A549 treated with AZD2906 at 1 μM for 4 hours (cell line): Measurements from ENCODE around the gene ALDH1A3. TPM values are rescaled to one million over a fixed set of nuclear protein-coding genes. Genes with fewer than 3 reads are reported as not detected.

Experiments
- total RNA-seq: library from RNA; stranded (reverse); fragments of 200-300 nt; extraction: Qiagen RNA extraction; gene quantifications from 5 replicates; pipeline ENCODE4 v1.2.3, GENCODE V29; 2022

Gene ALDH1A3
- 16.6 to 27.1 TPM (median 20.1 TPM) in 5 replicates for total RNA-seq

DNA sequence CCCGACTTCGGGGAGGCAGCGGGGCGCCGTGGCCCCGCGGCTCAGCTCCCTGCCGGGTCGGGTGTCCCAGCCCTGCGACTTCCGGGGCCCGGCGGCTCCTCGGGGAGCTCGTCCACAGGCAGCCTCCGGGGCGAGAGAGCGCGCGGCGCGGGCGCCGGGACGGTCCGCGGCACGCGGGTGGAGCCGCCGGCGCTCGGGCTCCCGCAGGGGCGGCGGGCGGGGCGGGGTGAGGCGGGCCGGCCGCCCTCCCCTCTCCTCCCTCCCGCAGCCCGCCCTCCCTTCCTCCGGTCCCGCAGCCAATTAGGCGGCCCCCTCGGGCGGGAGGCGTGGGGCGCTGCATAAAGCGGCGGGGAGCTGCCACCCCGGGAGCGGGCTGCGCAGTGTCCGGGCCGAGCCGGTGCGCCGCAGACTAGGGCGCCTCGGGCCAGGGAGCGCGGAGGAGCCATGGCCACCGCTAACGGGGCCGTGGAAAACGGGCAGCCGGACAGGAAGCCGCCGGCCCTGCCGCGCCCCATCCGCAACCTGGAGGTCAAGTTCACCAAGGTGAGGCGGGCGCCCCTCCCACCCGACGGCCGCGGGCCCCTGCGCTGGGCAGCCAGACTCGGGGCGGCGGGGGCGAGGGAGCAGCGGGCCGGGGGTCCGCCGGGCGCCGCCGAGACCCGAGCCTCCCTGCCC, at the start of gene ALDH1A3:
ALDH1A3 (plus strand) TSS at position 368 of the 675 bp plus-strand sequence; CDS start at position 445, 77 bp downstream.

DNA sequence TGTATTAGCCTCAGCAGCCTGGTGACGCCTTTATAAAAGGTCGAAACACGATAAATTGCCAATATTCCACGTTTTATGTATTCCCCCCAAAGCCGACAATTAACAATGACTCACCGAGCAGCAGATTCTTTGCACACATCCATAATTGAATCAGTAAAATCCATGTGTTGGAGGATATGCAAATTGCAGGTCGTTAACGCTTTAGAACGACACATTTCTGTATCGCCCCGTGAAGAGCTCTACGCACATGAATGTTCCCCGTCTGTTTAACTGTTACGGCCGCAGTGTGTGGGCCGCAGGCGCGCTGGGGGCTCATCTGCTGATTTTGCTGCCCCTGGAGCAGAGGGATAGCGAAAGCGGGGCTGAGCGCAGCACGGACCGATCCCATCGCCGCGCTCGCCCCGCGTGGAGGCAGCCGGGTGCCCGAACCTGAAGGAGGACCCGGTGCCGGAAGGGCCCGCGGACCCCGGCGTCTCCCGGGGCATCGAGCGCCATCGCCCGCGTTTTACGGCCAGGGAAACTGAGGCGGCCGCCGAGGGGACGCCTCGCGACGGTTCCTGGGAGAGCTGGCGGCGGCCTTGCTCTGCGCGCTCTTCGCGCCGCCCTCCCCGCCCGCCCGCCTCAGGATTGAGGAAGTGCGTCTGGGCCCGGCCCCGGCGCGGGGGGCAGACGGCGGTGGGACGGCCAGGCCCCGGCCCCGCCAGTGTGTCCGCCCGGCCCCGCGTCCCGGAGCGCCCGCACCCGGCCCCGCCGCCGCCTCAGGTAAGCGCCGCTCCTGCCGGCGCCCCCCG, 39.3 kb downstream of the ALDH1A3 start, which contains the start of gene LRRK1:
LRRK1 (plus strand) TSS at position 668 of the 791 bp plus-strand sequence. CDS start 5,276 bp downstream, outside the sequence.

Other genes with a start within 250 kb of the ALDH1A3 start
- gene LRRK1, start 39.5 kb downstream of the ALDH1A3 start, total RNA-seq = 13.6 to 17.6 TPM (median 16.4 TPM) in 5 replicates